ENCODE measurements around the gene RSAD2. TPM values are rescaled to one million over a fixed set of nuclear protein-coding genes. Genes with fewer than 3 reads are reported as not detected.
"Not testable (repeated sequence)": the region's sequence is repeated elsewhere in the genome, so short reads cannot be mapped to it uniquely, and the experiment has no call there.

The RSAD2 gene
- total RNA-seq, 1 experiment from 2014 or later = 37.2 TPM

DNA sequence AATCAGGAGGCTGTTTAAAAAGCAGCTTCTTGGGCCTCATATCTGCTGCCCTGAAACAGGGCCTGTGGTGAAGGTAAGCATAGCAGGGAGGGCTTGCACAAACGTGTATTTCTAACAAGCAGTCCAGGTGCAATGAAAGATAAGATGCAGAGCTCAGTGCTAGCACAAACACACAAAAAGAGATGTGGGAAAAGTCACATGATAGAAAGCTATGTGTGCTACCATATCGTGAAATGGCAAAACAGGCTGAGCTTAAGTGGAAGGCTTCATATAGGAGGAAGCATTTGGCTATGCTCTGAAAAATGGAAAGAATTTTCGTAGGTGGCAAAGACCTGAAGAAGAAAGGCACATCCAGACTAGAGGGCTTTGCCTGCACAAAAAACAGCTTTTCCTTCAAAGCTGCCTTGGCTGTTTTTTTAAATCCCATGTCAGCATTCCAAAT lies 10.2 kb downstream of the RSAD2 start:
- intact Hi-C loops (cut with micrococcal nuclease; ENCODE audit: unreplicated experiment) = no loop called here
- Mint-ChIP-seq H3K4me3 (ENCODE audit: low read depth, unreplicated experiment) (no peak overlapping the region), H3K9me3 (ENCODE audit: low read depth, unreplicated experiment) (no peaks in the 10 kb centered on the region), H3K27ac (ENCODE audit: unreplicated experiment) (no peak overlapping the region), H3K36me3 (ENCODE audit: insufficient read depth, unreplicated experiment) (no peaks in the 10 kb centered on the region), H3K27me3 (ENCODE audit: unreplicated experiment) (peaks cover 15% of the 10 kb centered on the region), H3K4me1 (ENCODE audit: low read depth, unreplicated experiment) (no peaks in the 10 kb centered on the region)
- CTCF ChIA-PET = interaction anchor here (0.9 kb wide), 1 partner anchor 9 kb away, joined by 3 read pairs; no protein-coding TSS in a partner anchor
- no peak for TF ChIP-seq CTCF (IDR thresholded peaks at IDR 0.05; ENCODE audit: unreplicated experiment)
- DNase-seq = no peak
- BruUV-seq (replicated peaks) = no TSS peak

- no peak for TF ChIP-seq CTCF (IDR thresholded peaks at IDR 0.05; ENCODE audit: unreplicated experiment)
- Mint-ChIP-seq H3K36me3 (ENCODE audit: insufficient read depth, unreplicated experiment) (no peaks in the 10 kb centered on the region), H3K4me1 (ENCODE audit: low read depth, unreplicated experiment) (no peaks in the 10 kb centered on the region), H3K9me3 (ENCODE audit: low read depth, unreplicated experiment) (no peaks in the 10 kb centered on the region), H3K27ac (ENCODE audit: unreplicated experiment) (no peak overlapping the region), H3K4me3 (ENCODE audit: low read depth, unreplicated experiment) (no peak overlapping the region), H3K27me3 (ENCODE audit: unreplicated experiment) (peaks cover 12% of the 10 kb centered on the region)
- DNase-seq = no peak
- intact Hi-C loops (cut with micrococcal nuclease; ENCODE audit: unreplicated experiment) = no loop called here
- BruUV-seq (replicated peaks) = no TSS peak
- CTCF ChIA-PET = no interaction called here
Observed at GRCh38 chr2:6888724-6889123, 11.1 kb downstream of the RSAD2 start.

DNA sequence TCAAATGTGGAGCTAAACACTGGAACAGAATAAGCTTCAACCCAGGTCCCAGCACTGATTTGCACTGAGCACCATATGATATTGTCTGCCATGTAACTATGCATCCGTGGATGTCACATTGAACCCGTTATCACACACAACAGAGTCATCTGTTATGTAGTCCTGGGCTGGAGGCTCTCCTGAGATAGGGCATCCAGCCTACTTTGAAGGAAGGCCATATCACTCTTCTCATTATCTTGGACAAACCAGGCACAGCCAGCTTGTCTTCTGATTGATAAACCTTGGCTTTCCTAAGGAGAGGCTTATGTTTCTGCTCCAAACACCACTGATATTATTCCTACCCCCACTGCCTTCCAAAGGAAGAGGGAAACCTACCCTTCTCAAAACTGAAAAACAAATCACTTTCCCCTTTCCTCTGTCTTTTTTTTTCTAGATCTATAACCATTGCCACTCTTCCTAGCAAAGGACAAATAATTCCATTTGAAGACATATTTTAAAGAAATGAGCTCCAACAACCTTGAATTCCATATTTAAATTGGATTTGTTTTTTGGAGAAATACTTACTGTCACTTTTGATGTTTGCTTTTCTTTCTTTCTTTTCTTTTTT lies 16.4 kb downstream of the RSAD2 start:
- no peak for TF ChIP-seq CTCF (IDR thresholded peaks at IDR 0.05; ENCODE audit: unreplicated experiment)
- intact Hi-C loops (cut with micrococcal nuclease; ENCODE audit: unreplicated experiment) = no loop called here
- Mint-ChIP-seq H3K4me1 (ENCODE audit: low read depth, unreplicated experiment) (no peaks in the 10 kb centered on the region), H3K27ac (ENCODE audit: unreplicated experiment) (no peak overlapping the region), H3K27me3 (ENCODE audit: unreplicated experiment) (no peaks in the 10 kb centered on the region), H3K4me3 (ENCODE audit: low read depth, unreplicated experiment) (no peak overlapping the region), H3K36me3 (ENCODE audit: insufficient read depth, unreplicated experiment) (no peaks in the 10 kb centered on the region), H3K9me3 (ENCODE audit: low read depth, unreplicated experiment) (no peaks in the 10 kb centered on the region)
- BruUV-seq (replicated peaks) = no TSS peak
- CTCF ChIA-PET = no interaction called here
- DNase-seq = no peak

GRCh38 chr2:6896930-6897759 lies 19.6 kb downstream of the RSAD2 start:
- Mint-ChIP-seq H3K27me3 (ENCODE audit: unreplicated experiment) (peaks cover 3% of the 10 kb centered on the region), H3K4me3 (ENCODE audit: low read depth, unreplicated experiment) (no peak overlapping the region), H3K36me3 (ENCODE audit: insufficient read depth, unreplicated experiment) (no peaks in the 10 kb centered on the region), H3K9me3 (ENCODE audit: low read depth, unreplicated experiment) (peaks cover 3% of the 10 kb centered on the region), H3K27ac (ENCODE audit: unreplicated experiment) (no peak overlapping the region), H3K4me1 (ENCODE audit: low read depth, unreplicated experiment) (no peaks in the 10 kb centered on the region)
- intact Hi-C loops (cut with micrococcal nuclease; ENCODE audit: unreplicated experiment) = loop anchor here (1.0 kb wide), 3 partner anchors 135 to 187 kb away; no protein-coding TSS in a partner anchor
- CTCF ChIA-PET = interaction anchor here (0.6 to 2.1 kb wide), 5 partner anchors 9 to 220 kb away, joined by 3 to 7 read pairs (median 5); no protein-coding TSS in a partner anchor
- DNase-seq = no peak
- no TSS peak for BruUV-seq (replicated peaks)
- TF ChIP-seq CTCF (IDR thresholded peaks at IDR 0.05; ENCODE audit: unreplicated experiment) = peak; percentile 55

DNA sequence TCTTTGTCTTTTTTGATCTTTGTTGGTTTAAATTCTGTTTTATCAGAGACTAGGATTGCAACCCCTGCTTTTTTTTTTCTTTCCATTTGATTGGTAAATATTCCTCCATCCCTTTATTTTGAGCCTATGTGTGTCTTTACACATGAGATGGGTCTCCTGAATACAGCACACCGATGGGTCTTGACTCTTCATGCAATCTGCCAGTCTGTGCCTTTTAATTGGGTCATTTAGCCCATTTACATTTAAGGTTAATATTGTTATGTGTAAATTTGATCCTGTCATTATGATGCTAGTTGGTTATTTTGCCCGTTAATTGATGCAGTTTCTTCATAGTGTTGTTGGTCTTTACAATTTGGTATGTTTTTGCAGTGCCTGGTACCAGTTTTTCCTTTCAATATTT lies 25.0 kb downstream of the RSAD2 start:
- H3K27ac Mint-ChIP-seq (ENCODE audit: unreplicated experiment); H3K9me3 Mint-ChIP-seq (ENCODE audit: low read depth, unreplicated experiment); BruUV-seq (replicated peaks); DNase-seq; H3K4me3 Mint-ChIP-seq (ENCODE audit: low read depth, unreplicated experiment); intact Hi-C loops (cut with micrococcal nuclease; ENCODE audit: unreplicated experiment); H3K36me3 Mint-ChIP-seq (ENCODE audit: insufficient read depth, unreplicated experiment); CTCF ChIA-PET; H3K4me1 Mint-ChIP-seq (ENCODE audit: low read depth, unreplicated experiment): not testable (repeated sequence)
- H3K27me3 Mint-ChIP-seq (ENCODE audit: unreplicated experiment) = peaks cover 22% of the 10 kb centered on the region
